Neural progenitor cell (in vitro differentiated cells): ENCODE results near the gene SLC4A7. TPM values are rescaled to one million over a fixed set of nuclear protein-coding genes. Genes with fewer than 3 reads are reported as not detected.

Experiments
- DNase-seq: peaks from one replicate; pipeline ENCODE4 v3.0.0-alpha.2; 2016; ENCODE audit warnings: low spot score
- H2AFZ ChIP-seq: fragments of 200-600 bp; sonication (generic); replicated peaks from 2 replicates; pipeline ENCODE4 v1.6.1; 2016; ENCODE audit warnings: antibody characterized with exemption
- H3F3A ChIP-seq: fragments of 200-600 bp; sonication (generic); 2 replicates; pipeline ENCODE4 v1.6.1; 2016; ENCODE audit warnings: antibody characterized with exemption, low read depth
- H3K27ac ChIP-seq: fragments of 200-600 bp; sonication (generic); 2 replicates; pipeline ENCODE4 v1.5.1; 2016; ENCODE audit warnings: mild to moderate bottlenecking
- H3K27me3 ChIP-seq: fragments of 200-600 bp; sonication (generic); 2 replicates; pipeline ENCODE4 v1.6.1; 2016; ENCODE audit warnings: mild to moderate bottlenecking, moderate library complexity
- H3K36me3 ChIP-seq: fragments of 200-600 bp; sonication (generic); 2 replicates; pipeline ENCODE4 v1.5.1; 2016
- H3K4me1 ChIP-seq: fragments of 200-600 bp; sonication (generic); 2 replicates; pipeline ENCODE4 v1.6.1; 2016; ENCODE audit warnings: mixed run types
- H3K4me2 ChIP-seq: fragments of 200-600 bp; sonication (generic); 2 replicates; pipeline ENCODE4 v1.6.1; 2016
- H3K4me3 ChIP-seq: fragments of 200-600 bp; sonication (generic); 2 replicates; pipeline ENCODE4 v1.5.1; 2016
- H3K79me2 ChIP-seq: fragments of 200-600 bp; sonication (generic); 2 replicates; pipeline ENCODE4 v1.6.1; 2016; ENCODE audit warnings: low read depth
- H3K9ac ChIP-seq: fragments of 200-600 bp; sonication (generic); 2 replicates; pipeline ENCODE4 v1.6.1; 2016
- H3K9me3 ChIP-seq: fragments of 200-600 bp; sonication (generic); 2 replicates; pipeline ENCODE4 v1.5.1; 2016; ENCODE audit warnings: low read depth
- H4K20me1 ChIP-seq: fragments of 200-600 bp; sonication (generic); 2 replicates; pipeline ENCODE4 v1.6.1; 2016; ENCODE audit warnings: low read depth
- H3K27ac Mint-ChIP-seq: 3 replicates; pipeline ENCODE4 v1.8.0; 2021; ENCODE audit warnings: mixed read lengths
- H3K27me3 Mint-ChIP-seq: 2 replicates; pipeline ENCODE4 v1.8.0; 2022; ENCODE audit warnings: low read depth, mild to moderate bottlenecking, inconsistent platforms, moderate library complexity, mixed read lengths; ENCODE audit not compliant: insufficient read depth
- H3K36me3 Mint-ChIP-seq: 3 replicates; pipeline ENCODE4 v1.8.0; 2021; ENCODE audit warnings: mixed read lengths
- H3K4me1 Mint-ChIP-seq: 3 replicates; pipeline ENCODE4 v1.8.0; 2021; ENCODE audit warnings: mixed read lengths
- H3K4me3 Mint-ChIP-seq: 3 replicates; pipeline ENCODE4 v1.8.0; 2021; ENCODE audit warnings: mild to moderate bottlenecking, moderate library complexity, mixed read lengths
- H3K9me3 Mint-ChIP-seq: 3 replicates; pipeline ENCODE4 v1.8.0; 2020; ENCODE audit warnings: mixed read lengths
- EZH2 ChIP-seq: fragments of 200-600 bp; sonication (generic); IDR thresholded peaks from 2 replicates; pipeline ENCODE4 v1.6.1; 2017; ENCODE audit warnings: antibody characterized with exemption, mild to moderate bottlenecking, moderate library complexity
- EZH2phosphoT487 ChIP-seq: fragments of 200-600 bp; sonication (generic); IDR thresholded peaks from 2 replicates; pipeline ENCODE4 v1.6.1; 2017; ENCODE audit warnings: antibody characterized with exemption
- total RNA-seq: library from RNA; depleted of rRNA; stranded (reverse); fragments of >200 nt; gene quantifications from 2 replicates; pipeline ENCODE4 v1.2.3, GENCODE V29; 2015; ENCODE audit warnings: low replicate concordance
- TF ChIP-seq, protein P1 (sequence below): fragments of 200-600 bp; sonication (generic); IDR thresholded peaks from 2 replicates; pipeline ENCODE4 v1.5.1; 2017; ENCODE audit warnings: antibody characterized with exemption, mild to moderate bottlenecking

SLC4A7 gene
- total RNA-seq, 1 donor from 2014 or later = 114 TPM

DNA sequence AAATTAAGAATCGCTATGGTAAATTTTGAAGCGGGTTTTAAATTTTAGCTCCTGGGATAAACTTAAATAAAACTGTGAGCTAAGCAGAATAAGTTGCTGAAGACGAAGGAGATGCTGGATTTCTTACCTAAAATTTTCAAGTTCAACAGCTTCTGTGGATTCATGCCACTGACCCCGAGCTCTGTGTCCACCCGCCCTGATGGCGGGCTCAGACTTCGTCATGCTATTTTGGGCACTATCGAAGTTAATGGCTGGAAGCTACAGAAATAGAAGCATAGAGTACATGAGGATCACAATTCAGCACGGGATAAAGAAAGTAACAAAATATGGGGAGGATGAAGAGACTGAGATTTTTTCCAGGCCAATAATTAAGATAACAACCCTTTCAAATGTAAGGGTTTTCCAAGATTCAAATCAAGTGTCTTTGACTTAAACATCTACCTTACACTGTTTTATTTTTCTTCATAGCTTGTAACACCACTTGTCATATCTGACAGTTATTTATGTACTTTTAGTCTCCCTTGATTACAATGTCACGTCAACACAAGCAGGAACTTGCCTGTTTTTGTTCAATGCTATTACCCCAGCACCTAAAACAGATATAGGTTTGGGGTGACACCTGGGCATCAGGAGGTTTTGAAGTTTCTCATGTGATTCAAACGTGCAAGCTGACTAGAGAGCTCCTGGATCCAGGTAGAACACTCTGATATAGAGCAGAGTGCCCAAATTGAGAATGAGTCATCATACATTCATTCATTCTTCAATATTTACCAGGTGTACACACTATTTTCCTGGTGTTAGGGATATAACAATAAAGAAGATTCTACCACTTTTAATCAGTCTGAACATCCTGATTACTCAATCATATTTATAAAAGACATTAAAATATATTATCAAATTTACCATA, 138.0 kb downstream of the SLC4A7 start:
- H3K4me1 ChIP-seq = peaks cover 4% of the 10 kb centered on the region
- Mint-ChIP-seq H3K36me3 (no peaks in the 10 kb centered on the region), H3K27me3 (no peaks in the 10 kb centered on the region), H3K9me3 (no peaks in the 10 kb centered on the region), H3K4me1 (no peaks in the 10 kb centered on the region), H3K4me3 (no peak overlapping the region), H3K27ac (no peak overlapping the region)
- DNase-seq = no peak
- no peak for TF ChIP-seq EZH2
- TF ChIP-seq, protein P1, sequence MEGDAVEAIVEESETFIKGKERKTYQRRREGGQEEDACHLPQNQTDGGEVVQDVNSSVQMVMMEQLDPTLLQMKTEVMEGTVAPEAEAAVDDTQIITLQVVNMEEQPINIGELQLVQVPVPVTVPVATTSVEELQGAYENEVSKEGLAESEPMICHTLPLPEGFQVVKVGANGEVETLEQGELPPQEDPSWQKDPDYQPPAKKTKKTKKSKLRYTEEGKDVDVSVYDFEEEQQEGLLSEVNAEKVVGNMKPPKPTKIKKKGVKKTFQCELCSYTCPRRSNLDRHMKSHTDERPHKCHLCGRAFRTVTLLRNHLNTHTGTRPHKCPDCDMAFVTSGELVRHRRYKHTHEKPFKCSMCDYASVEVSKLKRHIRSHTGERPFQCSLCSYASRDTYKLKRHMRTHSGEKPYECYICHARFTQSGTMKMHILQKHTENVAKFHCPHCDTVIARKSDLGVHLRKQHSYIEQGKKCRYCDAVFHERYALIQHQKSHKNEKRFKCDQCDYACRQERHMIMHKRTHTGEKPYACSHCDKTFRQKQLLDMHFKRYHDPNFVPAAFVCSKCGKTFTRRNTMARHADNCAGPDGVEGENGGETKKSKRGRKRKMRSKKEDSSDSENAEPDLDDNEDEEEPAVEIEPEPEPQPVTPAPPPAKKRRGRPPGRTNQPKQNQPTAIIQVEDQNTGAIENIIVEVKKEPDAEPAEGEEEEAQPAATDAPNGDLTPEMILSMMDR = no peak
- TF ChIP-seq EZH2phosphoT487 = no peak
- H3F3A ChIP-seq = no peaks in the 10 kb centered on the region
- no peak overlapping the region for H2AFZ ChIP-seq
- H4K20me1 ChIP-seq = no peaks in the 10 kb centered on the region
- no peaks in the 10 kb centered on the region for H3K9me3 ChIP-seq
- H3K27me3 ChIP-seq = no peaks in the 10 kb centered on the region
- no peaks in the 10 kb centered on the region for H3K36me3 ChIP-seq
- H3K27ac ChIP-seq = no peak overlapping the region
- no peaks in the 10 kb centered on the region for H3K79me2 ChIP-seq
- no peak overlapping the region for H3K9ac ChIP-seq
- no peak overlapping the region for H3K4me2 ChIP-seq
- no peak overlapping the region for H3K4me3 ChIP-seq

DNA sequence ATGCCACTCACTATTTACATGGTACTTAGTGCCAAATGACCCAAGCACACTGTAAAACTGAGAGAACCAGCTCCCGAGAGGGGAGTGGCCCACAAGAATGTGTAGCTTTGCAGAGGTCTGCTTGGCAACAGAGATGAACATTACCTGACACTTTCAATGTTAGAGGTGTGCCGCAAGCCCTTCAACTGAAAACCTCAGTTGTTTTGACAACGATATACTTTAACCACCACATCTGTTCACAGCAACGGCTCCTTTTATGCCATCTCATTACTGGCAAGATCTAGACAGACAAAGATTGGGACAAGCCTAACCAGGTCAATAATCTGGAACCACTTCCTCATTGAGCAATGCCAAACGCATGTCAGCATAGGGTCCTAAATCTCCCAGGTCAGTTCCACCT, 138.7 kb downstream of the SLC4A7 start:
- Mint-ChIP-seq H3K9me3 (no peaks in the 10 kb centered on the region), H3K4me1 (no peaks in the 10 kb centered on the region), H3K4me3 (no peak overlapping the region), H3K36me3 (no peaks in the 10 kb centered on the region), H3K27ac (no peak overlapping the region), H3K27me3 (no peaks in the 10 kb centered on the region)
- H2AFZ ChIP-seq = no peak overlapping the region
- H3K4me2 ChIP-seq = no peak overlapping the region
- no peaks in the 10 kb centered on the region for H3K9me3 ChIP-seq
- no peak overlapping the region for H3K9ac ChIP-seq
- no peaks in the 10 kb centered on the region for H3K79me2 ChIP-seq
- H3K27me3 ChIP-seq = no peaks in the 10 kb centered on the region
- no peaks in the 10 kb centered on the region for H3K36me3 ChIP-seq
- no peaks in the 10 kb centered on the region for H4K20me1 ChIP-seq
- no peak overlapping the region for H3K4me3 ChIP-seq
- TF ChIP-seq EZH2phosphoT487 (no peak), EZH2 (no peak)
- TF ChIP-seq, protein P1 = no peak
- DNase-seq = no peak
- H3F3A ChIP-seq = no peaks in the 10 kb centered on the region
- H3K27ac ChIP-seq = no peak overlapping the region
- H3K4me1 ChIP-seq = peaks cover 4% of the 10 kb centered on the region

DNA sequence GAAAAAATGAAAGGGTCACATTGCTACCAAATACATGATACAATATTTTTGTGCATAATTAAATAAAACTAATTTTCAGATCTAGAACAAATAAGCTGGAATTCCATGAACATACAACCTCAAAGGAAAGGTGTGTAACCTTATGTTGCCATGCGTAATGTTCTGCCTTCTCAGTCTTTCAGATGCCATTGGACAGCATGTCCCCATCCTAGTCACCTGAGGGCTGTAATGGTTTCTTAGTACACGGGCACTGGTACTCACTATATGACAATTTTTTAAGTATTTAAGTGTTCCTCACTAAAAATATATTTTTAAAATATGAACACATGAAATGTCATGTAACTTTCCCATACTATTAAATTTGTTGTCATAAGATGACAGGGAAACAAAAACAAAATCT, 139.1 kb downstream of the SLC4A7 start:
- no peaks in the 10 kb centered on the region for H3K36me3 Mint-ChIP-seq
- no peak for DNase-seq
- H3K27ac Mint-ChIP-seq = no peak overlapping the region
- Histone ChIP-seq H3K27ac (no peak overlapping the region), H3K27me3 (no peaks in the 10 kb centered on the region), H4K20me1 (no peaks in the 10 kb centered on the region), H3K4me3 (no peak overlapping the region), H3K79me2 (no peaks in the 10 kb centered on the region), H3K9me3 (no peaks in the 10 kb centered on the region), H3K4me1 (peaks cover 4% of the 10 kb centered on the region), H3F3A (no peaks in the 10 kb centered on the region), H2AFZ (no peak overlapping the region), H3K36me3 (no peaks in the 10 kb centered on the region), H3K4me2 (no peak overlapping the region), H3K9ac (no peak overlapping the region)
- H3K27me3 Mint-ChIP-seq = no peaks in the 10 kb centered on the region
- H3K4me3 Mint-ChIP-seq = no peak overlapping the region
- no peak for TF ChIP-seq EZH2phosphoT487
- TF ChIP-seq, protein P1 = no peak
- no peak for TF ChIP-seq EZH2
- no peaks in the 10 kb centered on the region for H3K9me3 Mint-ChIP-seq
- H3K4me1 Mint-ChIP-seq = no peaks in the 10 kb centered on the region
